ENCODE measurements around the gene DENND6A.

Gene DENND6A

DNA sequence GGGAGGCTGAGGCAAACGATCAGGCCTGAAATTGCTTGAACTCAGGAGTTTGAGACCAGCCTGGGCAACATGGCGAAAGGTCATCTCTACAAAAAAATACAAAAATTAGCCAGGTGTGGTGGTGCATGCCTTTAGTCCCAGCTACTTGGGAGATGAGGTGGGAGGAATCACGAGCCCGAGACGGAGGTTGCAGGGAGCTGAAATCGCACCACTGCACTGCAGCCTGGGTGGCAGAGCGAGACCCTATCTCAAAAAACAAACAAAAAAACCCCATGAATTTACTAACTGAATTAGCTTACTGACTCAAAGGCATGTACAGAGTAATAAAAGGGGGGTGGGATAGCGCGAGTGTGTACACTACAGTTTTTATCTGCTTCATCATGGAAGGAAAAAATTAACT, 115.1 kb downstream of the DENND6A start:
- in situ Hi-C loops (cut with MboI; ENCODE audit: low pct_unique_long_range_greater_than_20kb, low sequenced_read_pairs, unreplicated experiment) = no loop called here
- TF ChIP-seq, protein P1, sequence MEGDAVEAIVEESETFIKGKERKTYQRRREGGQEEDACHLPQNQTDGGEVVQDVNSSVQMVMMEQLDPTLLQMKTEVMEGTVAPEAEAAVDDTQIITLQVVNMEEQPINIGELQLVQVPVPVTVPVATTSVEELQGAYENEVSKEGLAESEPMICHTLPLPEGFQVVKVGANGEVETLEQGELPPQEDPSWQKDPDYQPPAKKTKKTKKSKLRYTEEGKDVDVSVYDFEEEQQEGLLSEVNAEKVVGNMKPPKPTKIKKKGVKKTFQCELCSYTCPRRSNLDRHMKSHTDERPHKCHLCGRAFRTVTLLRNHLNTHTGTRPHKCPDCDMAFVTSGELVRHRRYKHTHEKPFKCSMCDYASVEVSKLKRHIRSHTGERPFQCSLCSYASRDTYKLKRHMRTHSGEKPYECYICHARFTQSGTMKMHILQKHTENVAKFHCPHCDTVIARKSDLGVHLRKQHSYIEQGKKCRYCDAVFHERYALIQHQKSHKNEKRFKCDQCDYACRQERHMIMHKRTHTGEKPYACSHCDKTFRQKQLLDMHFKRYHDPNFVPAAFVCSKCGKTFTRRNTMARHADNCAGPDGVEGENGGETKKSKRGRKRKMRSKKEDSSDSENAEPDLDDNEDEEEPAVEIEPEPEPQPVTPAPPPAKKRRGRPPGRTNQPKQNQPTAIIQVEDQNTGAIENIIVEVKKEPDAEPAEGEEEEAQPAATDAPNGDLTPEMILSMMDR (IDR thresholded peaks at IDR 0.05; ENCODE audit: extremely low read depth, insufficient read depth, missing control alignments) = no peak
- DNase-seq (ENCODE audit: low spot score) = no peak

DNA sequence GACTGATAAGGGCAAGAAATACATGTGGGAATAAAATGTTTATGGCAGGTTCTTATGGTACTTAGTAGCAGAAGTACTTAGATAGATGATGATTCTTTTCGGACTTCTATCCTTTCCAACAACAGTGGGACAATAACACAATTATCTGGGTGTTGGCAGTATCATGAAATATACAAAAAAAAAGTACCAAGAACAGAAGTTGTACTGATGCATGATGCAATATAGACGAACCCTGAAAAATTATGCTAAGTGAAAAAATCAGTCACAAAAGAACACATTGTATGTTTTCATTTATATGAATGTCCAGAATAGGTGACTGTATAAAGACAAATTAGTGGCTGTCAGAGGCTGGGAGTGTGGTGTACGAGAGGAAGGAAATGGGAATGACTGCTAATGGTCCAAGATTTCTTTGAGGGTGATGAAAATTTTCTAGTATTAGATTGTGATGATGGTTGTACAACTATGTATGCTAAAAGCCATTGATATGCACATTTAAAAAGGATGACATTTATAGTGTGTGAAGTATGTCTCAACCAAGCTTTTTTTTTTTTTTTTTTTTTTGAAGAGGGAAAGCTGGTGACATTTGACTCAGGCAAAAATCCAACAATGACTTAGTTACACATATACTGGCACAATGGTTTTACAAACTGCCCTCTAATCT, 116.8 kb downstream of the DENND6A start:
- no peak for DNase-seq (ENCODE audit: low spot score)
- in situ Hi-C loops (cut with MboI; ENCODE audit: low pct_unique_long_range_greater_than_20kb, low sequenced_read_pairs, unreplicated experiment) = no loop called here
- TF ChIP-seq, protein P1 (IDR thresholded peaks at IDR 0.05; ENCODE audit: extremely low read depth, insufficient read depth, missing control alignments) = no peak
